Kasumi-1 (cell line): ENCODE results near the gene ACE2.

Source experiments
- DNase-seq, 2 experiments: peaks; one replicate each; lab custom pipeline; 2025; lab: John Stamatoyannopoulos, UW

Gene ACE2

DNA sequence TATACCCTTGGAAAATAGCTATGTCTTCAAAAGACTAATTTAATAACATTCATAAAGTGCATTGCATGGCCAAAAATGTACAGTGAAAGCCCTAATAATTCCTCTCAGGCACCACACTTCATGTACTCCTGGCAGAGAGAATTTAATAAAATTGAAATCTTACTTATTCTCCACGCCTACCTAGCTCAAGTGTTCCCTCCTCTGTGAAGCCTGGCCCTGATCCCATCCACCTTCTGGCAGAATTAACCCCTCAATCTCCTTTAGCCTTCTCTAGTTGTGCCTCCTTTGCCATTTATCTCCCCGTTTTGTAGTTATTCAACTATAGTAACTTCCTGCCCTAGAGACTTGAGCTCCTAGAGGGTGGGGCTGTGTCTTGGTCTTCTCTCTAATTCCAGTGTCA is 26.7 kb downstream of the ACE2 start:
- no peak for DNase-seq

DNA sequence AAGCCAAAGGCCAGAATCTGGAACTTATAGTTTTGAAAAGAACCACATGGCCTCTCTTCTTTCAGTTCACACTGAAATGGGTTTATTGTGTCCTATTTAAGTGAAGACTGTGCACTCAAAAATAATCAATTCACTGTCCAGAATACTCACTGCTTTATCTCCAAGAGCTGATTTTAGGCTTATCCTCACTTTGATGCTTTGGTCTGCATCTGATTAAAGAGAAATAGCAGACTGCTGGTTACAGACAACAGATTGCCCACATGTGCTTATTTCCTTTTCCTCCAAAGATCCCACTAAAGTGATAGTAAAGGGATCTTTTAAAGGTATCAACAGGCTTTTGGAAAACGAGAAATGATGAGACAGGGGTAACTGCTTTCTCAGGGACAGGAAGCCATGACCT is 30.6 kb downstream of the ACE2 start:
- no peak for DNase-seq

DNA sequence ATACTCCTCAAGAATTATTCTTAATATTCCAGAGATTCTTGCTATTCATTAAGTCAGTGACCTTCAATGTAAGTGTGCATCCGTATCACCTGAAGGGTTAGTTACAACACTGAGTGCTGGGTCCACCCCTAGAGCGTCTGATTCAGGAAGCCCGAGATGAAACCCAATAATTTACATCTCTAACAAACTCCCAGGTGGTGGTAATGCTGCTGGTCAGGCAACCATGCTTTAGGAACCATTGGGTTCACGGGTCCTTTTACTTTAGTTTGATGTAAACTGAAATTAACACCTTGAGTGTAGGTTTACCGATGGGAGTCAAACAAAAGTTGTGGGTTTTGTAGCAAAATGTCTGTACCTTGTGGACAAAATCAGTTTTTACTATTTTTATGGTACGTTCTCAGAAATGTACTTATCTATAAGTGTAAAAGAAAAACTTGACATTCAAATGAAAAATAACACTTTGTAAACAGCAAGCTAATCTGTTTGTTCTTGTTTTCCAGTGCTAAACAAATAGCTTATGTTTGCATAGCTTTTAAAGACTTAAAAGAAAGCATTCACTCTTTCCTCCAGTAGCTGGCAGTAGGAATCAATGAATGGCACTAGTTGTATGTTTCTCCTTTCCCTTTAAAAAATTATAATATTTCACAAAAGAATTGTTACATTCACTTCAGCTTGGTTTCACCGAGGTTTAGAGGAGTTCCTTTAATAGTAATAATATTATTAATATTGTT is 32.7 kb downstream of the ACE2 start:
- no peak for DNase-seq

DNA sequence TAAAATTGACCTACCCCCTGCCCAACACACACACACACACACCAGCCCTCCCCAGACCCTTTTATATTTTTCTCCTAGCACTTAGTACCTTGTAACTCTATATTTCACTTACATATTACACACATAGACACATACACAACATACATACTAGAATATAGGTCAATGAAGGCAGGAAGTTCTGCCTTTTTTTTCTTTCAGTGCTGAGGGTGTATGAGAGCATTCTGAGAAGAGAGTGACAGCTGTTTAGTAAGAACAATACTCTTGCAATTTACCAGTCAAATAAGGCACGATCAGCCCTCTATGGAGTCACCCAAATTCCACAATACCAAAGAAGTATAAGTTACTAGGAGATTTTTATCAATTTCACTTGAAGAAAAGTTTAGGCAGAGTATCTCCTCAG is 33.5 kb downstream of the ACE2 start:
- DNase-seq = no peak

DNA sequence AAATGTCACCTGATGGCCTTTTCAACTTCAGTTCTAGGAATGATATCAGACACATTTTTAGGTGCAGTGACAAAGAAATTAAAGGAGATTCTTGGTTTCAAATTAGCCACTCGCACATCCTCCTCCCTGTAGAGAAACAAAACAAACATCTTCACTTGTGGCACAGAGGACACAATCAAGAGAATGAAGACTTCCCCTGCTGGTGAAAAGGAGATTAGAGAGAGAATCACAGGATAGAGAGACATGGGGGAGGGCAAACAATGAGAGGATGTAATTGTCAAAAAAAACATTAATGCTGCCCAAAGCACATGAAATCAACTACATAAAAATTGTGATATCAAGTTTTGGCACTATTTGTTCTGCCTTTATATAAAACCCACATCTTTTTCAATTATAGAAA is 34.5 kb downstream of the ACE2 start:
- no peak for DNase-seq

DNA sequence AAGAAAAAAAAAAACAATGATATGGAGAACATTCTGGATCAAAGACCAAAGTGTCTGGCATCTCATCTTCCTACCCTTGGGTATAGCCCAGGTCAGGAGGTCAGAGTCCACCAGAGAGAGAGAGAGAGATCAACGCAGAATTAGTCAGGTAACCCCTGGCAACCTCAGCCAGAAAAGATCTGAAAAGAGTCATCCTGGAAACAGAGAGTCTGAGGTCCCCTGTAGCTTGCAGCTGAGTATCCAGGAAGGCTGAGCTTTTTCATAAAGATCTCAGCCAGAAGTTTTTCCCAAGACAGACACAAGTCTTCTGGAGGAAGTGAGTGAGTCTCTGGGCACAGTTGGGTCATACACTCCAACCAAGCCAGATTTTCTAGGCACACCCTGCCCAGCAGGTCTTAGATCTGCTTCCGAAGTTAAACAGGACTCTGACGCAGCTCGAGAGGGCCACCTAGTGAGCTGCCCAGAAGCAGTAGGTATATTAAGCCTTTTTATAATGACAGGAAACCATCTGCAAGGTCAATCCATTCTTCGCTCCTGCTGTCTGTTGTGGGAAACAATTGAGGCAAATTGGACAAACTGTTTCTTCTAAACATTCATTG is 35.7 kb downstream of the ACE2 start:
- DNase-seq = peak in 1 of 2 experiments; percentile 6

DNA sequence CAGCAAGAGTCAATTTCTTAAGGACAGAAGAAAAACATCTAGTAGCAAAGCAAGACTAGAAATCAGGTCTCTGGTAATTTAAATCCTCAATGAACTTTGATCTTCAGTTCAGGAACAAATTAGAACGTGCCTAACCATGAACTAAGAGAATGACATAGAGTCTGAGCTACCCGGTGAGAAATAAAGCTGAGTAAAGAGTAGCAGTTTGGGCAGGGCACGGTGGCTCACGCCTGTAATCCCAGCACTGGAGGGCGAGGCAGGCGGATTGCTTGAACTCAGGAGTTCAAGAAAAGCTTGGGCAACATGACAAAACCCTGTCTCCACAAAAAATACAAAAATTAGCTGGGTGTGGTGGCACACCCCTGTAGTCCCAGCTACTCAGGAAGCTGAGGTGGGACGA is 37.7 kb downstream of the ACE2 start:
- DNase-seq = no peak

DNA sequence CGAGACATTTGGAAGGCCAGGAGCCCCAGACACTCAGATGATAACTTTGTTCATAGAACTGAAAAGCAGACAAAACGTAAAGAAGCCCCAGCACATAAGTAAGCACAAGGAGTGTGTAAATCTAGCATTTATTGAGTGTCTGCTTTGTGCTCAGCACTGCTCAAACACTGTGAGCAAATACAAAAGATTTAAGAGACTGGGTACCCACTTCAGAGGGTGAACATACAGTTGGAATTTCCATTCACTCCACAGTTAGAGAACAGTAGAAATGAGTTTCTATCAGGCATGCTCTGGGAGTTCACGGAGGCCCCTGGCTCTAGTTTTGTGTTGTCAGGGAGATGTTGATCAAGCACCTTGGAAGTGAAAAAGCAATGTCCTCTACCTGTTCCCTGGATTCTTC is 39.8 kb downstream of the ACE2 start:
- DNase-seq = no peak

DNA sequence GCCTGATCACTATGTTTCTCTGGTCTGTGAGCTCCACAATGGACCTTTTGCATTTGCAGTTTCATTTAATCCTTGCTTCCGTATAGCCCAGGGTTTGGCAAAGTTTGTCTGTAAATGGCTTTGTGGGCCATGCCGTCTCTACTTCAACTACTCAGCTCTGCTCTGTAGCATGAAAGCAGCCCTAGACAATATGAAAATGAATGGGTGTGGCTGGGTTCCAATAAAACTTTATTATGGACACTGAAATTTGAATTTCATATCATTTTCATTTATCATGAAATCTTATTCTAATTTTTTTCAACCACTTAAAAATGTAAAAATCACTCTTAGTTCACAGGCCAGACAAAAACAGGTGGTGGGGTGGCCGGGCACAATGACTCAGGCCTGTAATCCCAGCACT is 41.5 kb downstream of the ACE2 start:
- no peak for DNase-seq

DNA sequence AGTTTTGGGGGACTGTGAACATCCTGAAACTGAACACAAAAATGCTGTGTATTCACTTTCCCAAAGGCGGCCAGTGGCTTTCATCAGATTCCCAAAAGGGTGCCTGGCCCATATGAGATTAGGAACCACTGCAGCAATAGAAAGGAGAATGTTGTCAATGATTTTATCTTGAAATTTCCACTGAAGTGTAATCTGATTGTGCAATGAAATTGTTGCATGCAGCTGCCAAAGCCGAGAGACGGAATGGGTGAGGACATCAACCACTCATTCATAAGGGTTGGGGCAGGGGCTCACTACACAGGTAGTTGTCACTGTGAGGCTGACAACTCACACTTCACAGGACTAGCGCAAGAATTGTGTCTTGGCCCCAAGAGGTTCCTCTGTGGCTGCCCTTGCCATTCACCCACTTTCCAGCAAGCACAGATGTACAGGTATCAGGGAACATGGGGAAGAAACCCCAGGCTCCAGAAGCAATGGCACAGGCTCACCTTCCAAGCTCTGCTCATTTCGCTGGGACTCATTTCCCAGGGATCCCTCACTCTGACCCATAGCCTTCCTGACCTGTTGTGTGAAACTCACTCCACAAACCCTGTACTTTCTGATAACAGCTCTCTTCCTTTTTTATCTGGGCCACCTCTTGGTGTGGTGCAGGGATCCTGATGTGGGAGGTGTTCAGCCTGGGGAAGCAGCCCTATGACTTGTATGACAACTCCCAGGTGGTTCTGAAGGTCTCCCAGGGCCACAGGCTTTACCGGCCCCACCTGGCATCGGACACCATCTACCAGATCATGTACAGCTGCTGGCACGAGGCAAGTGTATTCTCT is 51.4 kb downstream of the ACE2 start:
- no peak for DNase-seq

DNA sequence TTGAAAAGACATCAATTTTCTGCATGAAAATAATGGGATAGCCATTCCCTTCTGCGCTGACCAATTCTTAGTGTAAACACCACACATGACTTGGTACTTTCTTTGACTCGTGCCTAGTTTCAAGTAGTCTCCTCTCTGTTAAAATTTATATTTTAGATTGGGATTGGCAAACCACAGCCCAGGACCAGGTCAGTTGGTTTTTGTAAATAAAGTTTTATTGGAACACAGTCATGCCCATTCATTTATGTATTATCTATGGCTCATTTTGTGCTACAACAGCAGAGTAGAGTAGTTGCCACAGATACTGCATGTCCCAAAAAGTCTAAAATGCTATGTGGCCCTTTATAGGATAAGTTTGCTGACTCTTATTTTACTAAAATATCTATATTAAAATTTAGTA is 53.4 kb downstream of the ACE2 start:
- no peak for DNase-seq

DNA sequence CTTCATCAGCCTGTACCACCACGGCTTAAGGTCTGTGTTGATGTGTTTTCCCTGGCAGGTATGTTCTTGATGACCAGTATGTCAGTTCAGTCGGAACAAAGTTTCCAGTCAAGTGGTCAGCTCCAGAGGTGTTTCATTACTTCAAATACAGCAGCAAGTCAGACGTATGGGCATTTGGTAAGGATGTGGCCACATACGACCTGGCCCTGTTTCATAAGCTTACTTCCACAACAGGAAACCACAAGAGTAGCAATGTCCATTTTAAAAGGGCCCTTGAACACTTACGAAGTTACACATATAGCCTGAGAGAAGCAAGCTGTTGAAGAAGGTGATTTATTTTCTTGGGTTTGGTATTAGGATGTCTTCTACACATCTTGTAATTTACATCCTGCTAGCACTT is 54.0 kb downstream of the ACE2 start:
- DNase-seq = no peak

DNA sequence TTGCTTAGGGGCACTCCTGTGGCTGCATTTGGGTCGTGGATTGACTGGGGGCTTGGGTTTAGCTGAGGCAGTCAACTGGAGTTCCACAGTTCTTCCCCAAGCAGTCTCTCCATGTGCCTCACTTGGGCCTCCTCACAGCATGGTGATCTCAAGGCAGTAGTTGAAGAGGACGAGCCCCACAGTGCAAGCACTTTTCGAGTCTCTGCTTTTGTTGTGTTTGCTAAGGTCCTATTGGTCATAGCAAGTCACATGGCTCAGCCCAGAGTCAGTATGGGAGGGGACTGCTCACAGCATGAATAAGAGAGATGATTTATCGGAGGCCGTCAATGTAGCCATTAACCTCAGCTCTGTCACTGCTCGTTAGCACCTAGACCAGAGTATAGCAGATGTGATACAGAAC is 70.4 kb downstream of the ACE2 start:
- DNase-seq = no peak

DNA sequence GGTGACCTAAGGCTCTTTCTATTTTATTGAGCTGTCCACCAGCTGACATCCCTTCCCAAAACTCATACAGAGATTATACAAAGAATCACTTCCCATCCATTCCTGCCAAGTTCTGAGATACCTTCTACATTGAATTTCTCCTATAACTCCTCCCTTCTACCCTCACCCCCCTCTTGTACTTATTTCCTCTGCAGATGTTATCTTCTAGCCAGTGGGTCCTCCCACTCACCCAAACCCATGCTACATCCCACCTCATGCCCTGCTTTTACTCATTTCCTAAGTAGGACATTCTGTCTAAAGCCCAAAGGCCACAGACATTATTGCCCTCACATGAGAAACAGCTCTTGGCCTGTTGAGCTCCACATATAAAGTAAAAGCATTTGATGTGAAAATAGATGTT is 71.6 kb downstream of the ACE2 start:
- no peak for DNase-seq

DNA sequence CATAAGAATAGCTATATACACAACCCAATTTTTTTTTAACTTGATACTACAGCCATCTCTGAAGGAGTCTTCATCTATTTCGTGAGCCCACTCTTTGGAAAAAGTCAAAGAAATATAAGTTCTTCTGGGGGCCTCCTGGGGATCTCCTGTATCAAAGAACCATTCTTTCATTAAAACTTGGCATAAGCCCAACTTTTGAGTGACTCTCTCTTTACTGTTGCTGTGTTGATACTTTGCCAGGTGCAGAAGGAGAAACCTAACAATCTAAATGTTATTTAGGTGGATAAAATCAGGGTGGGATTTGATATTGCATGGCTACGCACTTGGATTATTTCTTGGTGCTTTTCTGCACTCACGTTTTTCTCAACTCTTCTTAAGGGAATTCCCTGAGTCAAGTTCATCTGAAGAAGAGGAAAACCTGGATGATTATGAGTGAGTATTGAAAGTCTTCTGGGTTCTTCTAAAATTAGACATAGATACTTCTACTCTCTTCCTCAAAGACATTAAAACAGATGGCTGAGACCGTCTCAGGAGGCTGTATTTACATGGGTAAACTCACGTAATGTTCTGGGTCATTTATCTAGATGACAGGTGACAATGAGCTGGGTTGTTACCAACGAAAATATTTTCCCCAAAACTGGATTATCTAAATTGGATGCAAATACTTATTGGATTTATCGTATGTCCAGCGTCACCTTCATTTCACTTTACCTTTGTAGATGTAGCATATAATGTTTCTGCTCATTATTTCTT is 74.9 kb downstream of the ACE2 start:
- no peak for DNase-seq

DNA sequence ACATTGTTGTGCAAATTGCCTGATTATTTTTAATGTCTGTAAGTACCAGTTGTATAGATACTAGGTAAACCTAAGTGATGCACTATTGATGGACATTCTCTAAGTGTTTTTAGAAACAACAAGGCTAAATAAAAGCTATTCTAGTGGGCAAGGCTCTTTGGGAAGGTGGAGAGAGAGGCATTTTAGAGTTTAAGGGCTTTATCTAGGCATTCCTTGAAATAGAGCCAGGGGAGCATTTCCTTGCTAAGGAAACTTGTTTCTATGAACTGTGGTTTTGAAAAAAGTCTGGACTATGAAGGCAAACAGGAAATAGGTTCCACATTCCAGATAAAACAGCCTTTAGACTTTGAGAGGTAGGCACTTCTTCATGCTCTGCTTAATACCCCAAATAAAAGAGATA is 76.3 kb downstream of the ACE2 start:
- no peak for DNase-seq

DNA sequence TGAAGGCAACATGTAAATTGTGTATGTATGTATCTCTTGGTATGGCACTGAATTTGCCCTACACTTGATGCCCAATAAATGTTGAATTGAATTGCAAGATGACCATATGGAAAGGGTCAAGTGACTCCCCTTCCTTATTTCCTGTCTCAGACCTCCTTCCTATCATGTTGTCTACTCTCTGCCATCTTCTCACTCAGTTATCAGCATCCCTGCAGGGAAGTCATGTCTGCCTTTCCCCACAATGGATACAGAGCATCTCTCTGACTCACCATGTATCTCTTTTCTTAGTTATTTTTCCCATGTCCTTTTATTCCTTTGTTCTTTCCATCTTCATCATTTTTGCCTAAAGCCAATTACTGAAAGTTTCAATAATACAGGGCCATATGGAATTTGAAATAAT is 77.7 kb downstream of the ACE2 start:
- DNase-seq = no peak

DNA sequence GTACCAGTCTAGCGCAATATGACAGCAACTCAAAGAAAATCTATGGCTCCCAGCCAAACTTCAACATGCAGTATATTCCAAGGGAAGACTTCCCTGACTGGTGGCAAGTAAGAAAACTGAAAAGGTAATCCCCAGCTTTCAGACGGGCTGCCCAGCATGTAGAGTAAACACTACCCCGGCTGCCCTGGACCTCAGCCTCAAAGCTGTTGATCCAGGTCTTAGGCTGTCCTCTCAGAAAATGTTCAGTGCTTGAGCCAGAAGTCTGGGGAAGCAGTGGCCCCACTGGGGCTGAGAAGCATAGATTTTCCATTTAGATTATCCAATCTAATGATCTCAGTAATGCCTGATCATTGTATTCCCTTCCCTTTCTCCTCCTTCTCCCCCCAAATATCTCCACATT is 78.3 kb downstream of the ACE2 start:
- DNase-seq = no peak

DNA sequence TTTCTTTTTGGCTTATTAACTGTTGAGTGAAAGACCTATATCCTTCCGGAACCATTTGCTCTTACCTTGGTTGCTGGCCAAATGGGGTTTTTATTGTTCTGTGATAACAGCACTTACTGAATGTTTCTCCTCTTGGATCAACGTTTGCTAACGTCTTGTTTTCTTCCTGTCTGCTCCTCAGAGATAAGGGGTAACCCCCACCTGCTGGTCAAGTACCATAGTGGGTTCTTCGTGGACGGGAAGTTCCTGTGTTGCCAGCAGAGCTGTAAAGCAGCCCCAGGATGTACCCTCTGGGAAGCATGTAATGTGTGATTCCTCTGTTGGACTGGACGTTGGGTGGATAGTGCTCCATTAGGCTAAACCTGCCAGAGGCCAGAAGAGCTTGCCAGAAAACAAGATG is 84.8 kb downstream of the ACE2 start:
- no peak for DNase-seq

DNA sequence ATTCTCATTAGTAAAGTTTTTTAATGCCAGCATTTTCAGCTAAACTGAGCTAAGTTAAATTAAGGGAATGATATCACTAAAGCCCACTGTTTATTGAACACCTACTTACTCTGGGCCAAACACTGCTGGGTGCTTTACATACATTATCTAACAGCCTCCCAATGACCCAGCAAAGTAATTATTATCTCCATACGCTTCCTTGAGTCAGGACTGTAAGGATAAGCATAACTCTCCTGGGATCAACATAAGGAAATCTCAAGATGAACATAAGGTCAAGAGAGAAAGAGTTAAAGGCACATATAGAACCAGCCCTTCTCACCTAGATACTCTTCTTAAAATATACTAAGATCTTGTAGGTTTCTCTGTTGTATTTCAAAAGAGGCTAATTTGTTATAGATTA is 86.5 kb downstream of the ACE2 start:
- DNase-seq = no peak

DNA sequence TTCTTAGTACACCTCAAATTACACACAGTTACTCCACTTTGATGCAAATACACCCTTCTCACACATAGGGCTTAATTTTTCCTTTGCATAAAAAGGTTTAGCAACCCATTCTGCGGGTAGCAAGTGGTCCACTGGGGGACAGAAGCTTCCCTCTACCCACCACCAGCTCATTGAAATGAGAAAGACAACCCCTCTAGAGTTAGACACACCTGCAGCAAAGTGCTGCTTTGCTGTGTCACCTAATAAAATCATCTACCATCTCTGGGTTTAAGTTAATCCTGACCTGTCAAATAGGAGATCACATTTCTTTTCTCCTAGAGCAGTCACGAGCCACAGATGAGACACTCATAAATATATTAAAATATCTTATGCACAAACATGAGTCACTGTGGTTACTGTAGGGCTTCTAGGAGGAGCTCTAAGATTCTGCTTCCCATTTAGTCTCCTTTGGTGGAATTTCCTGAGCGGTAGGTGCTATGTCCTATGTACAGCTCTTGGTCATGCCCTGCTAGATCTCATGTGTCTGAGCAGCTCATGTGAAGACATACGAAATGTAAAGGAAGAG is 88.3 kb downstream of the ACE2 start:
- DNase-seq = no peak

DNA sequence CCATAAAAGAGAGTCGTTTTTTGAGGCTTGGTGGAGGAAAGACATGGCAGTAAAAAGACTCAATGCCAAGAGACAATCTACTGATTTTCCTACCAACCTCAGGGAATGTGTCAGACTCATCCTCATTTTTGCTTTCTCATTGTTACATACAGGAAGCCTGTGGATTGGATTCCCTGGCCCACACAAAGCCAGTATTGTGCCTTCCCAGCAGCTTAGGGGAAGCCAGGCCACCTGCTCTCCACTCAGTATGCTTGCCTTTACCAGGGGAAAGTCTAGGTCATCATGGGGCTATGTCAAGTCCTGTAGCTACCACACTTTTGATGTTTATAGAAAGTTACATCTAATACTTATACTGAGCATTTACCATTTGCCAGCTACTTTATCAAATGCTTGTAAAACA is 89.2 kb downstream of the ACE2 start:
- no peak for DNase-seq
